GM18519 (cell line): ENCODE results near the gene PRMT1.

ENCODE experiments used
- ATAC-seq: cut with Tn5 transposase; IDR thresholded peaks from one replicate; pipeline ENCODE4 v1.9.1; 2021; ENCODE audit warnings: mild to moderate bottlenecking, moderate library complexity; ENCODE audit not compliant: unreplicated experiment, low FRiP score

The PRMT1 gene

GRCh38 chr19:49687566-49688316, 10.7 kb downstream of the PRMT1 start:
- no peak for ATAC-seq

GRCh38 chr19:49688531-49689132, 11.6 kb downstream of the PRMT1 start:
- no peak for ATAC-seq

DNA sequence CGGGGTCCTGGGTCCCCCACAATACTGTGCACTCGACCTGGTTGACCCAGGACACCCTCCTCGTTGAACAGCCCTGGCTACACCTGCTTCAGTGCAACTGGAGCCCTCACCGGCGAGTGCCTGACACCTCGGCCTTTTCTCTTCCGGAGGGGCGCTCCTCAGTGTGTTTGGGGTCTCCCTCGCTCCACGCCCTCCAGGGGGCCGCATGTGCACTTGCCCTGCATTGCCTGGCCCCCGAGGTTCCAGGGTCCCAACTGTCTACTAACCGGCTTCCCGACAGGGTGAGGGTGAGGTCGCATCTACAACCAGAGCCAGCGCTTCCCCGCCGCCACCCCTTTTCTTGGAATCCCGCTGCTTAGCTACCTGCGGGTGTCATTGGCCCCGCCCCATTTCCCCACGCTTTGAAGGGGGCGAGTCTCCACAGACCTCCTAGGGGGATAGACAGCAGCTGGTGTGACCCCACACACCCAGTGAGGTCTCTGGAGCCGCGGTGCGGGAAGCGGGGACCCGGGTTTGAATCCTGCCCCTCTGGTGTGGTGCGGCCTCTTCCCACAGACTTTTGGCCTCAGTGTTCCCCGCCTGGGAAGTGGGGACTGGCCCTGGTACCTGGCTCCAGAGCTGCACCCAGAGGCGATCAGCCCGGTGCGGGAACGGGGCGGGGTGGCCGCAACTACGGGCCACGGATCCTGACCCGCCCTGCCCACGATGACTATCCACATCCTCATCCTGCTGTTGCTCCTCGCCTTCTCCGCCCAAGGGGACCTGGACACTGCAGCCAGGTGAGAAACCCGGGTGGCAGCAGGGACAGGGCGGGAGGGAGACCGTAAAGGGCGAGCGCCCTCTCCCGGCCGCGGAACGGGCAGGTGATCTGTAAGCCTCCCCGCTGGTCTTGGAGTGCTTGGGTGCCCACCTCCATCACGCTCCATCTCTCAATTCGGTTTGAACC, 12.3 kb downstream of the PRMT1 start, which contains the start of gene ADM5:
Gene ADM5, plus strand, starts transcription at position 462 of the 946 bp plus-strand sequence. Its CDS starts 244 bp downstream, at position 706.
- no peak for ATAC-seq

GRCh38 chr19:49690079-49690655, 13.1 kb downstream of the PRMT1 start:
- no peak for ATAC-seq

DNA sequence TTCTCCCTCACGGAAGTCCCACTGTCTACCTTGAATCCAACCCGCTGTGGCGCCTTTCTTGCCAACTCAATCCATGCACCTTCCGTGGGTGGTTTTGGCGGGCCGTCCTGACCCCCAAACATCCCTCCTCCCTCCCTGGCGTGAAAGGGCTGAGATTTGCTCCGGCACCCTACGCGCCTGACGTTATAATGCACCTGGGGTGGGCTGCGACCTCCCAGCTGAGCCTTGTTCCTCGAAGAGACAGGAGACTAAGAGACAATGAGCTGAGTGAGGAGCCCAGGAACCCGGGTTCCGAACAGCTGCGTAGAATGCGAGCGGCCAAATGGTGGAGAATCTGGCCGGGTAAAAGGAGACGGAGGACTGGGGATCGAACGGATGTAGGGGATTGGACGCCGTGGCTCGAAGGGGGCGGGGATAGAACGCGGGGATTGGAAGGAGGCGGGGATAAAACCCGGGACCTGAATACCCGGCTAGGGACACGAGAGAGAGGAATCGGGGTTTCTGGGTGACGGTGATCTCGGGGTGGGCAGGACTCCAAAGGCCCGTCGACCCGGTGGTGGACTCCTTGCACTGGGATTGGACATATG, 13.7 kb downstream of the PRMT1 start, which contains the start of gene CPT1C:
Gene CPT1C, plus strand, starts transcription at position 461 of the 587 bp plus-strand sequence. CDS start 1,137 bp downstream, outside the sequence.
- ATAC-seq: no peak

DNA sequence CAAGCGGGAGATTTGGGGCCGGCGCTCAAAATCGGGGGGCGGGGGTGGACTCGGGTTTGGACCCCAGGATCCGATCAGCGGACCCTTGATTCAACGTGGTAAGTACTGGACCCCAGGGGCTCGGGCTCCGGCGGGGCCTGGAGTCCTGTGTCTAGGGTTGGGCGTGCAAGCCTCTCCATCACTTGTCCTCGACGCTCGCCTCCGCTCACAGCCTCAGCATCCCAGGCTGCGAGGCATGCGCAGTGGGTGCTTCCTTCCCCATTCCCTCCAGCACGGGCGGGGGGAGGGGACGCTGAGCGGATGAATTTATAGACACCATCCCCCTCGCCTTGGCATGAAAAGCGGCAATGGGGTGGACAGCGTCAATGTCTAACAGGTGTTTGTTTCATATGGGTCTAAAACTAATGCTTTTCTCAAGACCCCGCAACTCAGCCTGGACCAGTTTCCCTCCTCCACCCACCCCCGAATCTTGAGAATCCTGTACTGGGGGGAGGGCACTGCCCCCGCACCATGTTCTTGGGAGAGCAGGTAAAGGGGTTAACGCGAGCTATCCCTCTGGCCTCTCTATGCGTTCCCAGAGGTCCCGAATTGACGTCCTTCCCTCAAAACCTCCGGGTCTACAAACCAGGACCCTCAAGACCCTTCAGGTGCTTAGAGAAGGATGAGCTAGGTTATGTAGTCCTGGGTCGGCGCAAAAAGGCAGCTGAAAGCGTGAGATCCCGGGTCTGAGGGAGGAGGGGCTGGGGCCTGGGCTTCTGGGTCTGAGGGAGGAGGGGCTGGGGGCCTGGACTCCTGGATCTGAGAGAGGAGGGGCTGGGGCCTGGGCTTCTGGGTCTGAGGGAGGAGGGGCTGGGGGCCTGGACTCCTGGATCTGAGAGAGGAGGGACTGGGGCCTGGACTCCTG, 14.4 kb downstream of the PRMT1 start:
- no peak for ATAC-seq

DNA sequence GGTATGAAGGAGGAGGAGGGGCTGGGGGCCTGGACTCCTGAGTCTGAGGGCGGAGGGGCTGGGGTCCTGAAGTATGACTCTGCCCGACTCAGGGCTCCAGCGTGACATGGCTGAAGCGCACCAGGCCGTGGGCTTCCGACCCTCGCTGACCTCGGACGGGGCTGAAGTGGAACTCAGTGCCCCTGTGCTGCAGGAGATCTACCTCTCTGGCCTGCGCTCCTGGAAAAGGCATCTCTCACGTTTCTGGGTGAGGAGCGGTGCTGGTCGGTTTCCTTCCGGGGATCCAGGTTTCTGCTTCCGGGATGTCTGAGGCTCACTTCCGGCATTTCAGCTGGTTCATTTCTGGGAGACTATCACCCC, 15.1 kb downstream of the PRMT1 start:
- ATAC-seq: no peak

GRCh38 chr19:49696115-49696514, 19.0 kb downstream of the PRMT1 start:
- no peak for ATAC-seq

DNA sequence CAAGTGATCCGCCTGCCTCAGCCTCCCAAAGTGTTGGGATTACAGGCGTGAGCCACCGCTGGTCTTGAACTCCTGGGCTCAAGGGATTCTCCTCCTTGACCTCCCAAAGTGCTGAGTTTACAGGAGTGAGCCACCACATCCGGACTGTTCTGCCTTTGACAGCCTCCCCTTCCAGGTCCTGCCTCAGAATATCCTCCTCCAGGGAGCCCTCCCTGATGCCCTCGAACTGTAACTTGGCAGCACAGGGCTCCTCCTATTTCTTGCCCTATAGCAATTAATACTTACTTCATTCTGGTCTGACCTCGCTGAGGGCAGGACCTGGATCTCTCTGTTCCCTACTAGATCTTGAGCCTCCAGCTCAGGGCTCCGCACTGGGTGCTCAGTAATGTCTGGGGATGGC, 19.8 kb downstream of the PRMT1 start:
- ATAC-seq: no peak

GRCh38 chr19:49699364-49699763, 22.3 kb downstream of the PRMT1 start:
- ATAC-seq: no peak

GRCh38 chr19:49700563-49700962, 23.5 kb downstream of the PRMT1 start:
- ATAC-seq: no peak

- no peak for ATAC-seq
Measured at GRCh38 chr19:49701271-49701786, 24.3 kb downstream of the PRMT1 start.

DNA sequence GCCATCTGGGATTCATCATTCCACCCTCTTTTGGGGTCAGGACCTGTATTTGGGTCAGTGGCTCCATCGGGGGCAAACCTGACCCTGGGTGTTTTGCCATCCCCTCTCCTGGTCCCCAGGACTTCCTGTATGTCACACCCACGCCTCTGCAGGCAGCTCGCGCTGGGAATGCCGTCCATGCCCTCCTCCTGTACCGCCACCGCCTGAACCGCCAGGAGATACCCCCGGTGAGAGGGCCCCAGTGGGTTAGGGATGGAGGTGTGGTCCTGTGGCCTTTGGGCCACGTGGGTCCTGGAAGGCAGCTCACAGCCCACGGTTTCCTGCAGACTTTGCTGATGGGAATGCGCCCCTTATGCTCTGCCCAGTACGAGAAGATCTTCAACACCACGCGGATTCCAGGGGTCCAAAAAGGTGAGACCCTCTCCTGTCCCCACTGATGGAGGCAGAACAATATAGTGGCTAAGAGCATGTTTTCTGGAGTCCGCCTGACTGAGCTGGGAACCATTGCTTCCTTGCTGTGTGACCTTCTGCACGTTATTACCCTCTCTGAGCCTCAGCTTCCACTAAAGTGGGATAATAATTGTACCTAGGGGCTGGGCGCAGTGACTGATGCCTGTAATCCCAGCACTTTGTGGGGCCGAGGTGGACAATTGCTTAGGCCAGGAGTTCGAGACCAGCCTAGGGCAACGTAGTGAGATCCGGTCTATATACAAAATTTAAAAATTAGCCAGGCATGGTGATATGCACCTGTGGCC, 28.0 kb downstream of the PRMT1 start:
- ATAC-seq: no peak

DNA sequence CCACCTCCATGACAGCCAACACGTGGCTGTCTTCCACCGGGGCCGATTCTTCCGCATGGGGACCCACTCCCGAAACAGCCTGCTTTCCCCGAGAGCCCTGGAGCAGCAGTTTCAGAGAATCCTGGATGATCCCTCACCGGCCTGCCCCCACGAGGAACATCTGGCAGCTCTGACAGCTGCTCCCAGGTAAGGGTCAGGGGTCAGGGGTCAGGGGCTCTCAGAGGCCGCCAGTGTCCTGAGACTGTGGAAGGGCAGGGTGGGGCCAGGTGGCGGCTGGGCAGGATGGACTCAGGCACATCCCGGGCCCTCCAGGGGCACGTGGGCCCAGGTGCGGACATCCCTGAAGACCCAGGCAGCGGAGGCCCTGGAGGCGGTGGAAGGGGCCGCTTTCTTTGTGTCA, 28.8 kb downstream of the PRMT1 start:
- ATAC-seq: no peak

- no peak for ATAC-seq
Measured at GRCh38 chr19:49710372-49710951, 33.4 kb downstream of the PRMT1 start.

DNA sequence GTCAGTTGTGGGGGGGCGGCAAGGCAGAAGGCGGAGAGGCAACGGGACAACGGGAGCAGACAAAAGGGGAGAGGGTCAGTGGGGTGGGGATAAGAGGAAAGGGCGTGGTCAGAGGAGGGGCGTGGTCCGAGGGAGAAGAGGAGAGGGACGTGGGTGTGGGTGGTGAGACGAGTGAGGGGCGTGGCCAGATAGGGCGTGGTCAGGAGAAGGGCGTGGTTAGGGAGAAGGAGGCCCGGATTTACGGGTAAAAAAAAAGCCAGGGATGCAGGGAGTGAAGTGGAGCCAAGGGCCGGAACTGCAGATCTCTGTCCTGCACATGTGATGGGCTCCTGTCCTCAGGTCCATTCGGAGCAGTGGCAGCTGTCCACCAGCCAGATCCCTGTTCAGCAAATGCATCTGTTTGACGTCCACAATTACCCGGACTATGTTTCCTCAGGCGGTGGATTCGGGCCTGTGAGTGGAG, 35.4 kb downstream of the PRMT1 start:
- ATAC-seq: no peak

DNA sequence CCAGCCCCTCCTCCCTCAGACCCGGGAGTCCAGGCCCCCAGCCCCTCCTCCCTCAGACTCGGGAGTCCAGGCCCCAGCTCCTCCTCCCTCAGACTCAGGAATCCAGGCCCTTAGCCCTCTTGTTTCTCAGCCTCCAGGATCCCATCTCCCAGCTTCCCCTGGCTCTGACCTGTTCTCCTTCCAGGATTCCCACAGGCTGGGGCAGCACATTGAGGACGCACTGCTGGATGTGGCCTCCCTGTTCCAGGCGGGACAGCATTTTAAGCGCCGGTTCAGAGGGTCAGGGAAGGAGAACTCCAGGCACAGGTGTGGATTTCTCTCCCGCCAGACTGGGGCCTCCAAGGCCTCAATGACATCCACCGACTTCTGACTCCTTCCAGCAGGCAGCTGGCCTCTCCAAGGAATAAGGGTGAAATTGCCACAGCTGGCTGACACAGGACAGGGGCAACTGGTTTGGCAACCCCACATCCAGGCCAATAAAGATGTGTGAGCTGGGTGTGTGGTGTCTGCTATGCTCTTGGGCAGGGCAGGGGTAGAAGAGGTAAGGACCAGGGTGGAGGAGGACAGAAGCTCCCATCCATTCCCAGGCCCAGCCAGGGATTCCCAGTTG, 36.3 kb downstream of the PRMT1 start:
- ATAC-seq: no peak
